ENCODE data around the gene CNTN4. TPM values are rescaled to one million over a fixed set of nuclear protein-coding genes. Genes with fewer than 3 reads are reported as not detected.

Gene CNTN4
- total and polyA plus RNA-seq, 2 of the 8 experiments (the other 6 are each of a cell fraction or from before 2014, with no cell fraction given), result 0.41 to 2.2 TPM

DNA sequence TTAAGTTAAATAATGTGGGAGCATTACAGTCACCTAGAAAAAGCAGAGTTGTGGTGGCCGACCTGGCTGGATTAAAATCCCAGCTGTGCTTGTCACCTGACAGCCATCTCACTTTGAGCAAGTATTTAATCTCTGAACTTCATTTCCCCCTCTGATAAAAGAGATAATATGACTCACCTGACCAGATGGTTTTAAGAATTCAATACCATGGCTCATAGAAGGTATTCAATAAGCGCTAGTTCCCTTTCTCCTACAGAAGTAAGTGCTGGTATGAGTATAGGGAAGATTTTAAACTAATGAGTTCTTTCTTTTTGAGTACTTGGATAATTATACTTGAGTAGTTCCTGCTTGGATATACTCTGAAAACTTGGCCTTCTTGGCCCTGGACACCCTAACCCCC lies 686.0 kb downstream of the CNTN4 start:
- Histone ChIP-seq H3K27ac (ENCODE audit: low read depth, low read length) (no peak overlapping the region), H4K5ac (ENCODE audit: insufficient read length, low read depth, low read length) (no peak overlapping the region), H4K91ac (replicated peaks; ENCODE audit: insufficient read length, low read length) (no peak overlapping the region), H3K4me3 (ENCODE audit: extremely low read depth in 1 of 4, insufficient read depth in 2 of 4, low read depth in 3 of 4, low read length in 4 of 4) (no peak overlapping the region), H3K4ac (replicated peaks; ENCODE audit: insufficient read length, low read depth, low read length) (no peak overlapping the region), H2BK15ac (ENCODE audit: low read length) (no peak overlapping the region), H3K56ac (replicated peaks; ENCODE audit: insufficient read length, low read depth, low read length) (no peak overlapping the region), H3K18ac (ENCODE audit: extremely low read depth, low read length) (no peak overlapping the region), H2BK5ac (ENCODE audit: low read depth, low read length) (no peak overlapping the region), H3K36me3 (ENCODE audit: control insufficient read depth in 2 of 4, insufficient read depth in 4 of 4, low read length in 3 of 4) (no peaks in the 10 kb centered on the region), H2AK5ac (ENCODE audit: low read depth, low read length) (no peak overlapping the region), H3K14ac (ENCODE audit: insufficient read length) (no peak overlapping the region), H3K9me3 (ENCODE audit: insufficient read depth in 2 of 2, low read depth in 1 of 2, low read length in 1 of 2) (no peaks in the 10 kb centered on the region), H3K4me2 (ENCODE audit: insufficient read depth in 1 of 2, low read depth in 2 of 2, low read length in 2 of 2) (no peak overlapping the region), H2BK120ac (replicated peaks; ENCODE audit: low read depth, low read length) (no peak overlapping the region), H2AFZ (ENCODE audit: low read length) (no peak overlapping the region), H4K8ac (ENCODE audit: extremely low read depth, insufficient read depth, low read length) (no peak overlapping the region), H3K27me3 (replicated peaks in 1 of 4; ENCODE audit: control insufficient read depth in 3 of 4, extremely low read depth in 1 of 4, insufficient read depth in 3 of 4, low read length in 3 of 4) (no peaks in the 10 kb centered on the region), H2BK12ac (ENCODE audit: low read depth, low read length) (no peak overlapping the region), H2BK20ac (ENCODE audit: low read length) (no peak overlapping the region), H3K23ac (ENCODE audit: insufficient read length) (no peak overlapping the region), H3K9ac (replicated peaks in 1 of 4; ENCODE audit: extremely low read depth in 1 of 4, low read depth in 3 of 4, low read length in 3 of 4) (no peak overlapping the region), H3K23me2 (ENCODE audit: low read depth, low read length) (no peaks in the 10 kb centered on the region; the same call in 1 of the 2 replicates), H3K4me1 (replicated peaks in 1 of 4; ENCODE audit: control insufficient read depth in 3 of 4, insufficient read depth in 4 of 4, low read length in 3 of 4) (peaks cover 0 to 2% (median 0%) of the 10 kb centered on the region in 4 experiments; a peak in 2 of 7 replicates), H3K79me2 (ENCODE audit: control insufficient read depth in 1 of 2, insufficient read depth in 2 of 2, low read length in 2 of 2) (no peaks in the 10 kb centered on the region), H4K20me1 (replicated peaks in 1 of 2; ENCODE audit: control insufficient read depth in 1 of 2, insufficient read depth in 2 of 2, low read length in 2 of 2) (no peaks in the 10 kb centered on the region), H3K79me1 (ENCODE audit: low read depth, low read length) (no peaks in the 10 kb centered on the region)
- ChIA-PET POLR2A (ENCODE audit: partially characterized antibody) (no interaction called here), CTCF (ENCODE audit: partially characterized antibody) (no interaction called here)
- no peak for FAIRE-seq
- WGBS, 2 experiments (ENCODE audit: extremely low coverage in 1 of 2, insufficient coverage in 1 of 2, insufficient read length in 1 of 2, insufficient replicate concordance in 2 of 2, low coverage in 1 of 2, low lambda C conversion rate in 2 of 2, missing lambda C conversion rate in 1 of 2), result 93% methylated on average over 2 of the region's 2 CpGs; no CpG with 5 or more reads in 1 of the 2 experiments
- DNase-seq (ENCODE audit: low read depth in 1 of 2, low spot score in 2 of 2), result no peak
- no peak for TF ChIP-seq SUZ12 (IDR thresholded peaks at IDR 0.05; ENCODE audit: low read length)
- no peak for TF ChIP-seq SP2 (IDR thresholded peaks at IDR 0.05; ENCODE audit: low read length)
- TF ChIP-seq BACH1 (IDR thresholded peaks at IDR 0.05; ENCODE audit: low read length), result no peak
- no peak for TF ChIP-seq BCL11A (IDR thresholded peaks at IDR 0.05; ENCODE audit: low read depth in 2 of 2, low read length in 2 of 2)
- TF ChIP-seq SAP30 (IDR thresholded peaks at IDR 0.05; ENCODE audit: insufficient read depth, insufficient replicate concordance, low read length), result no peak
- TF ChIP-seq JUN (IDR thresholded peaks at IDR 0.05; ENCODE audit: low read depth, low read length), result no peak
- TF ChIP-seq POLR2A (IDR thresholded peaks at IDR 0.05; ENCODE audit: control extremely low read depth in 1 of 2, low read depth in 2 of 2, low read length in 2 of 2), result no peak
- no peak for TF ChIP-seq EGR1 (IDR thresholded peaks at IDR 0.05; ENCODE audit: borderline replicate concordance, low read depth, low read length)
- no peak for TF ChIP-seq BRCA1 (IDR thresholded peaks at IDR 0.05; ENCODE audit: low read depth, low read length)
- no peak for TF ChIP-seq ZNF274 (IDR thresholded peaks at IDR 0.05; ENCODE audit: borderline replicate concordance, extremely low read depth, low read length)
- TF ChIP-seq CEBPB (IDR thresholded peaks at IDR 0.05; ENCODE audit: low read depth, low read length), result no peak
- no peak for TF ChIP-seq YY1 (IDR thresholded peaks at IDR 0.05; ENCODE audit: low read depth, low read length)
- TF ChIP-seq TAF1 (IDR thresholded peaks at IDR 0.05; ENCODE audit: low read depth, low read length), result no peak
- no peak for TF ChIP-seq ASH2L (IDR thresholded peaks at IDR 0.05; ENCODE audit: low read length)
- no peak for TF ChIP-seq CHD1 (IDR thresholded peaks at IDR 0.05; ENCODE audit: low read depth, low read length)
- TF ChIP-seq RNF2 (IDR thresholded peaks at IDR 0.05; ENCODE audit: borderline replicate concordance, low read depth, low read length, missing control alignments, poor library complexity, severe bottlenecking), result no peak
- no peak for TF ChIP-seq TAF7 (optimal IDR thresholded peaks at IDR 0.05; ENCODE audit: borderline replicate concordance, low read depth, low read length)
